A549 (cell line): ENCODE results near the gene OPN1SW. TPM values are rescaled to one million over a fixed set of nuclear protein-coding genes. Genes with fewer than 3 reads are reported as not detected.

Source experiments
- ATAC-seq, 2 experiments: fragments of 200-7000 bp in 1 of 2; fragments of >200 bp in 1 of 2; cut with Nextera tagmentation in 1 of 2; cut with Tn5 transposase in 1 of 2; 3 replicates each; pipeline versions ENCODE4 v1.8.0 to v1.9.1; 2018 to 2020; ENCODE audit warnings: mild to moderate bottlenecking in 1 of 2, moderate library complexity in 1 of 2
- CTCF ChIA-PET: fragments of 300-600 bp; sonication (Branson Sonifier 250); formaldehyde crosslinking; extraction: SDS; loops from one replicate; lab custom pipeline; 2021; ENCODE audit warnings: antibody characterized with exemption, inconsistent platforms; lab: Yijun Ruan, JAX
- POLR2A ChIA-PET: fragments of 350-600 bp; formaldehyde crosslinking; extraction: SDS; loops from one replicate; lab custom pipeline; 2021; ENCODE audit warnings: antibody characterized with exemption, inconsistent platforms; lab: Yijun Ruan, JAX
- DNase-seq, 2 experiments: peaks; one replicate each; pipeline versions ENCODE4 v3.0.0 to v3.0.0-alpha.2; 2011 to 2016; ENCODE audit warnings: low read depth in 1 of 2, low spot score in 1 of 2
- FAIRE-seq: peaks from 2 replicates; lab custom pipeline; 2011; peaks lifted over from hg19 to GRCh38; lab: Jason Lieb, UNC
- H3K27ac ChIP-seq, 2 experiments: fragments of >200 bp; sonication (Bioruptor Twin); formaldehyde crosslinking; 3 replicates each; pipeline ENCODE4 v1.5.1; 2016 to 2017
- H3K4me1 ChIP-seq: fragments of >200 bp; sonication (Bioruptor Twin); formaldehyde crosslinking; 3 replicates; pipeline ENCODE4 v1.6.1; 2016
- H3K4me2 ChIP-seq: fragments of >200 bp; sonication (Bioruptor Twin); formaldehyde crosslinking; 3 replicates; pipeline ENCODE4 v1.6.1; 2016
- H3K4me3 ChIP-seq: fragments of >200 bp; sonication (Bioruptor Twin); formaldehyde crosslinking; 3 replicates; pipeline ENCODE4 v1.5.1; 2016
- H3K9me3 ChIP-seq: fragments of >200 bp; sonication (Bioruptor Twin); formaldehyde crosslinking; 3 replicates; pipeline ENCODE4 v1.6.1; 2016
- BHLHE40 ChIP-seq: IDR thresholded peaks from 2 replicates; pipeline ENCODE4 v1.6.1; 2012; ENCODE audit warnings: low read depth, low read length, inconsistent platforms
- CEBPB ChIP-seq, 2 experiments: fragments of >200 bp in 1 of 2; sonication (Bioruptor Twin) in 1 of 2; formaldehyde crosslinking in 1 of 2; IDR thresholded peaks; 2 replicates each; pipeline ENCODE4 v1.6.1; 2012 to 2016
- CTCF ChIP-seq: fragments of >200 bp; sonication (Bioruptor Twin); formaldehyde crosslinking; IDR thresholded peaks from 3 replicates; pipeline ENCODE4 v1.5.1; 2016
- E2F6 ChIP-seq: IDR thresholded peaks from 2 replicates; pipeline ENCODE4 v1.6.1; 2012; ENCODE audit warnings: low read depth, borderline replicate concordance
- EHMT2 ChIP-seq: fragments of 200-600 bp; sonication (generic); IDR thresholded peaks from 2 replicates; pipeline ENCODE4 v1.6.1; 2016; ENCODE audit warnings: antibody characterized with exemption, low read depth, mild to moderate bottlenecking, moderate library complexity
- EP300 ChIP-seq, 2 experiments: fragments of >200 bp; sonication (Bioruptor Twin); formaldehyde crosslinking; IDR thresholded peaks; 2 replicates in 1 of 2; 3 replicates in 1 of 2; pipeline ENCODE4 v1.6.1; 2016 to 2017
- GATA3 ChIP-seq: IDR thresholded peaks from 2 replicates; pipeline ENCODE4 v1.6.1; 2012; ENCODE audit warnings: borderline replicate concordance
- HOXB13 ChIP-seq: fragments of 250-450 bp; sonication (Bioruptor Pico); IDR thresholded peaks from 2 replicates; pipeline ENCODE4 v1.5.0; 2020; ENCODE audit warnings: low read depth, mild to moderate bottlenecking, moderate library complexity
- MAFK ChIP-seq: fragments of 450-650 bp; IDR thresholded peaks from 2 replicates; pipeline ENCODE4 v1.6.1; 2014; ENCODE audit not compliant: partially characterized antibody
- MAX ChIP-seq: IDR thresholded peaks from 2 replicates; pipeline ENCODE4 v1.6.1; 2012
- MYC ChIP-seq: IDR thresholded peaks from 2 replicates; pipeline ENCODE4 v1.6.1; 2012; ENCODE audit warnings: mild to moderate bottlenecking, inconsistent platforms, low read length, improper control_type of control experiment, borderline replicate concordance
- NFE2L2 ChIP-seq: fragments of 150-350 bp; conservative IDR thresholded peaks from 2 replicates; pipeline ENCODE4 v1.6.1; 2014; ENCODE audit warnings: low read length
- NR3C1 ChIP-seq: fragments of >200 bp; sonication (Bioruptor Twin); formaldehyde crosslinking; IDR thresholded peaks from 3 replicates; pipeline ENCODE4 v1.6.1; 2017
- PHF8 ChIP-seq: fragments of 200-600 bp; sonication (generic); IDR thresholded peaks from 2 replicates; pipeline ENCODE4 v1.6.1; 2016; ENCODE audit warnings: low read depth, mild to moderate bottlenecking, antibody characterized with exemption, moderate library complexity, borderline replicate concordance
- POLR2A ChIP-seq: IDR thresholded peaks from 2 replicates; pipeline ENCODE4 v1.6.1; 2012; ENCODE audit warnings: mild to moderate bottlenecking, low read length
- RAD21 ChIP-seq, 2 experiments: fragments of >200 bp in 1 of 2; sonication (Bioruptor Twin) in 1 of 2; formaldehyde crosslinking in 1 of 2; IDR thresholded peaks in 1 of 2; conservative IDR thresholded peaks in 1 of 2; 2 replicates in 1 of 2; 3 replicates in 1 of 2; pipeline ENCODE4 v1.6.1; 2012 to 2018; ENCODE audit warnings: inconsistent platforms in 1 of 2
- RCOR1 ChIP-seq: fragments of 150-350 bp; IDR thresholded peaks from 2 replicates; pipeline ENCODE4 v1.6.1; 2014; ENCODE audit warnings: antibody characterized with exemption, low read length, low read depth
- REST ChIP-seq: fragments of 200-600 bp; sonication (generic); IDR thresholded peaks from 2 replicates; pipeline ENCODE4 v1.6.1; 2016; ENCODE audit warnings: antibody characterized with exemption, mild to moderate bottlenecking, moderate library complexity
- RFX5 ChIP-seq: fragments of 450-650 bp; IDR thresholded peaks from 2 replicates; pipeline ENCODE4 v1.7.1; 2014; ENCODE audit warnings: antibody characterized with exemption, mild to moderate bottlenecking, moderate library complexity
- RNF2 ChIP-seq: fragments of 200-600 bp; sonication (generic); IDR thresholded peaks from 2 replicates; pipeline ENCODE4 v1.6.1; 2016; ENCODE audit warnings: low read depth, mild to moderate bottlenecking, antibody characterized with exemption, moderate library complexity, borderline replicate concordance
- TP53 ChIP-seq: fragments of 250-450 bp; sonication (Bioruptor Pico); IDR thresholded peaks from 2 replicates; pipeline ENCODE4 v1.5.0; 2021; ENCODE audit warnings: mild to moderate bottlenecking, moderate library complexity
- ZFP36 ChIP-seq: fragments of 450-650 bp; IDR thresholded peaks from 2 replicates; pipeline ENCODE4 v1.6.1; 2014; ENCODE audit warnings: borderline replicate concordance; ENCODE audit not compliant: partially characterized antibody
- ZSCAN20 ChIP-seq: fragments of 250-450 bp; sonication (Bioruptor Pico); IDR thresholded peaks from 2 replicates; pipeline ENCODE4 v1.8.0; 2022; ENCODE audit warnings: mild to moderate bottlenecking, moderate library complexity
- WGBS: methylation state at CpG from one replicate; pipeline ENCODE4 v1.1.6; 2017; ENCODE audit errors: missing lambda C conversion rate; 5-methylcytosine and 5-hydroxymethylcytosine counted together
- polyA plus RNA-seq, 4 experiments: library from polyadenylated mRNA; depleted of rRNA in 3 of 4; stranded (reverse); fragments of >200 nt; fragmentation: RNase III in 1 of 4; extraction: RNeasy Plus Mini Kit Qiagen cat#74134 plus additional on column Dnase treatment in 1 of 4; gene quantifications; 2 replicates in 3 of 4; 3 replicates in 1 of 4; pipeline ENCODE4 v1.2.3, GENCODE V29; 2011 to 2017

OPN1SW gene
- polyA plus RNA-seq, 2 of the 4 experiments (the other 2 are of a cell fraction) = not detected

- peak; percentile 96 for TF ChIP-seq E2F6
- no peak for TF ChIP-seq RNF2
- TF ChIP-seq EHMT2 = no peak
- no peak for TF ChIP-seq EP300 (IDR thresholded peaks at IDR 0.05)
- TF ChIP-seq CEBPB (IDR thresholded peaks at IDR 0.05) = no peak
- no peak for TF ChIP-seq ZSCAN20
- TF ChIP-seq CTCF = no peak
- TF ChIP-seq MAX = peak; percentile 88
- TF ChIP-seq HOXB13 (CRISPR knock-in tag) = no peak
- no peak for TF ChIP-seq ZFP36
- peak; percentile 73 for TF ChIP-seq POLR2A
- no peak for TF ChIP-seq NR3C1
- no peak for TF ChIP-seq RAD21 (conservative IDR thresholded peaks at IDR 0.05 in 1 of 2, IDR thresholded peaks at IDR 0.05 in 1 of 2)
- TF ChIP-seq MYC = no peak
- peak; percentile 78 for TF ChIP-seq RFX5
- peak; percentile 14; the same call in 1 of the 2 replicates for TF ChIP-seq REST
- no peak for TF ChIP-seq NFE2L2
- no peak for TF ChIP-seq GATA3
- no peak for TF ChIP-seq MAFK
- TF ChIP-seq BHLHE40 = no peak
- TF ChIP-seq, all 56 proteins: peak for 10
Measured at GRCh38 chr7:128739048-128739962, 36.3 kb downstream of the OPN1SW start, which contains the start of gene CALU (continued).

GRCh38 chr7:128738570-128739047 is 37.0 kb downstream of the OPN1SW start:
- FAIRE-seq (no peak), DNase-seq (no peak), ATAC-seq (peak; percentile 49 to 50)
- no peak for TF ChIP-seq RCOR1
- TF ChIP-seq TP53 (CRISPR knock-in tag) = 0 out of 2 replicates have a peak, but pooled peaks have one; percentile 46
- peak; percentile 36; the same call in 1 of the 2 replicates for TF ChIP-seq PHF8
- ChIA-PET POLR2A (interaction anchor here (0.6 to 1.5 kb wide), 7 partner anchors 8 to 124 kb away, joined by 3 to 5 read pairs (median 3); partner anchors contain the start of gene ATP6V1F), CTCF (interaction anchor here (0.8 to 2.3 kb wide), 7 partner anchors 12 to 130 kb away, joined by 3 to 6 read pairs (median 3); partner anchors contain the start of gene ATP6V1F)
- Histone ChIP-seq H3K27ac (peak overlapping the region; percentile 76 to 87), H3K4me3 (peak overlapping the region; percentile 81), H3K4me1 (peaks cover 43% of the 10 kb centered on the region), H3K9me3 (no peaks in the 10 kb centered on the region), H3K4me2 (peak overlapping the region; percentile 77)
- WGBS = 14% methylated on average over 8 of the region's 8 CpGs
